ENCODE data around the gene AFF3.
"Not testable (repeated sequence)": the region's sequence is repeated elsewhere in the genome, so short reads cannot be mapped to it uniquely, and the experiment has no call there.

The AFF3 gene

DNA sequence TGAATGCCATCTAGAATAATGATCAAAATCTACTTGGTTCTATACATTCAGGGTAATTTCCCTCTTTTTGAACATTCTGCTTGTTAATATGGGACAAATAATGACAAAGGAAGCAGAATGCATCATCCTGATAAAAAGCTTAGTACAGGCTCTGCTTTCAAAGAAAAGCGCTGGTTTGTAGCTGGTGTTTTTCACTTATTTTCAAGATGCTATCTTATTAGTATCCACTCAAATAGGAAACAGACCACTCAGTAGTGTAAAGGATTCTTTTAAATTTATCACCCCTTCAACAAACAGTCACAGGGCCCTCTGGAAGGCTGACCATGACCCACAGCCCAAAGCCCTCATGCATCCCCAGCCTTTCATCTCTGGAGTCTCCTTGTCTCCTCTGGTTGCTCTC is 18.0 kb upstream of the AFF3 start:
- Histone ChIP-seq H3K36me3 (no peaks in the 10 kb centered on the region), H3K27me3 (no peaks in the 10 kb centered on the region), H3K9me3 (no peaks in the 10 kb centered on the region), H3K4me1 (no peaks in the 10 kb centered on the region), H3K4me3 (ENCODE audit: low read depth, low read length) (no peak overlapping the region)
- DNase-seq, result no peak
- TF ChIP-seq, protein P1, sequence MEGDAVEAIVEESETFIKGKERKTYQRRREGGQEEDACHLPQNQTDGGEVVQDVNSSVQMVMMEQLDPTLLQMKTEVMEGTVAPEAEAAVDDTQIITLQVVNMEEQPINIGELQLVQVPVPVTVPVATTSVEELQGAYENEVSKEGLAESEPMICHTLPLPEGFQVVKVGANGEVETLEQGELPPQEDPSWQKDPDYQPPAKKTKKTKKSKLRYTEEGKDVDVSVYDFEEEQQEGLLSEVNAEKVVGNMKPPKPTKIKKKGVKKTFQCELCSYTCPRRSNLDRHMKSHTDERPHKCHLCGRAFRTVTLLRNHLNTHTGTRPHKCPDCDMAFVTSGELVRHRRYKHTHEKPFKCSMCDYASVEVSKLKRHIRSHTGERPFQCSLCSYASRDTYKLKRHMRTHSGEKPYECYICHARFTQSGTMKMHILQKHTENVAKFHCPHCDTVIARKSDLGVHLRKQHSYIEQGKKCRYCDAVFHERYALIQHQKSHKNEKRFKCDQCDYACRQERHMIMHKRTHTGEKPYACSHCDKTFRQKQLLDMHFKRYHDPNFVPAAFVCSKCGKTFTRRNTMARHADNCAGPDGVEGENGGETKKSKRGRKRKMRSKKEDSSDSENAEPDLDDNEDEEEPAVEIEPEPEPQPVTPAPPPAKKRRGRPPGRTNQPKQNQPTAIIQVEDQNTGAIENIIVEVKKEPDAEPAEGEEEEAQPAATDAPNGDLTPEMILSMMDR (IDR thresholded peaks at IDR 0.05; ENCODE audit: low read depth, low read length), result no peak

DNA sequence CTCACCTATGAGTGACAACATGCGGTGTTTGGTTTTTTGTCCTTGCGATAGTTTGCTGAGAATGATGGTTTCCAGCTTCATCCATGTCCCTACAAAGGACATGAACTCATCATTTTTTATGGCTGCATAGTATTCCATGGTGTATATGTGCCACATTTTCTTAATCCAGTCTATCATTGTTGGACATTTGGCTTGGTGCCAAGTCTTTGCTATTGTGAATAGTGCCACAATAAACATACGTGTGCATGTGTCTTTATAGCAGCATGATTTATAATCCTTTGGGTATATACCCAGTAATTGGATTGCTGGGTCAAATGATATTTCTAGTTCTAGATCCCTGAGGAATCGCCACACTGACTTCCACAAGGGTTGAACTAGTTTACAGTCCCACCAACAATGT is 9.4 kb upstream of the AFF3 start:
- H3K4me1 ChIP-seq; H3K9me3 ChIP-seq; DNase-seq; H3K36me3 ChIP-seq; H3K27me3 ChIP-seq; H3K4me3 ChIP-seq (ENCODE audit: low read depth, low read length): not testable (repeated sequence)

DNA sequence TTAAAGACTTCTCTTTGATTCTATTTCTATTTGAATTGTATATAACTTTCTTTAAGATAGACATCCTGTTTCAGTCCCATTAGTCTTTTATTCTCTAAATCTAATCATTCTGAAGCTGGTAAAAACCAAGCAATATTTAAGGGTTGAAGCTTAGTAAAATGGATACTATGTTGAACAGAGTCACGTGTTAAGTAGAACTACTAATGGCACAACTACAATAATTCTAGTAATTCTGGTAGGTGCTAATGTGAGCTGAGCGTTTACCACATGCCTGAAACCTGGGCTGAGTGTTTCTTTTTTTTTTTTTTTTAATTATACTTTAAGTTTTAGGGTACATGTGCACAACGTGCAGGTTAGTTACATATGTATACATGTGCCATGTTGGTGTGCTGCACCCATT is 8.9 kb upstream of the AFF3 start:
- Histone ChIP-seq H3K27me3 (no peaks in the 10 kb centered on the region), H3K36me3 (no peaks in the 10 kb centered on the region), H3K4me3 (ENCODE audit: low read depth, low read length) (no peak overlapping the region), H3K4me1 (no peaks in the 10 kb centered on the region), H3K9me3 (no peaks in the 10 kb centered on the region)
- TF ChIP-seq, protein P1 (IDR thresholded peaks at IDR 0.05; ENCODE audit: low read depth, low read length), result no peak
- DNase-seq, result no peak

DNA sequence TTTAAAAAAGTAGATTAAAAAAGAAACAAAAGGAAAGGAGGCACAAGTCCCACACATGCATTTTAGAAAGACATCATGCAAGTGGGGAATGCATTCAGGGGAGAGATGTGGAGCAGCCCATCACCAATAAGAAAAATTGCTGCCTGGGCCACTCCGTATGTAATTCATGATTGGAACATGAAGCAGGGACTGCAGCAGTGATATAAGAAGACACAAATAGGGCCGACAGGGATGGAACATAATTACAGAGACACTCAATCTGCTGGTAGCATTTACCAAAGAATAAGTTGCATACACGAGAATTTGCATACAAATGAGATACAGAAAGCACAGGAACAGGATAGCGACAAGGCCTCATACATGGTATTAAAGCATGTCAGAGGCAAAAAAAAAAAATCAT is 6.5 kb upstream of the AFF3 start:
- no peaks in the 10 kb centered on the region for H3K36me3 ChIP-seq
- DNase-seq, result no peak
- no peaks in the 10 kb centered on the region for H3K9me3 ChIP-seq
- no peaks in the 10 kb centered on the region for H3K4me1 ChIP-seq
- TF ChIP-seq, protein P1 (IDR thresholded peaks at IDR 0.05; ENCODE audit: low read depth, low read length), result no peak
- H3K4me3 ChIP-seq (ENCODE audit: low read depth, low read length), result no peak overlapping the region
- no peaks in the 10 kb centered on the region for H3K27me3 ChIP-seq

DNA sequence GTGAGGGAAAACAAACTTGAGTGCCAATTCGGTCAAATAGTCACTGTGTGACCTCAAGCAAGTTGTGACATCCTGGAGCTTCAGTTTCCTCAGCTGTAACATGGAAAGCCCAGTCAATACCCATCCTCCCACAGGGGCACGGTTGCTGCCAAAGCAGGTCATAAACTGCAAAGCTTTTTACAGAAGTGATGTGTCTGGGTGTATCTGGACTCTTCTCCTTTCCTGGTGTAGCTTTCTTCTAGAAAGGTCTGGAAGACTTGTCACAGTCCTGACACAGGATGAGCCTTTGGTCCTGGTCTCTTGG is 4.2 kb upstream of the AFF3 start:
- Histone ChIP-seq H3K4me1 (no peaks in the 10 kb centered on the region), H3K9me3 (no peaks in the 10 kb centered on the region), H3K4me3 (ENCODE audit: low read depth, low read length) (no peak overlapping the region), H3K36me3 (no peaks in the 10 kb centered on the region), H3K27me3 (no peaks in the 10 kb centered on the region)
- TF ChIP-seq, protein P1 (IDR thresholded peaks at IDR 0.05; ENCODE audit: low read depth, low read length), result no peak
- DNase-seq, result no peak

DNA sequence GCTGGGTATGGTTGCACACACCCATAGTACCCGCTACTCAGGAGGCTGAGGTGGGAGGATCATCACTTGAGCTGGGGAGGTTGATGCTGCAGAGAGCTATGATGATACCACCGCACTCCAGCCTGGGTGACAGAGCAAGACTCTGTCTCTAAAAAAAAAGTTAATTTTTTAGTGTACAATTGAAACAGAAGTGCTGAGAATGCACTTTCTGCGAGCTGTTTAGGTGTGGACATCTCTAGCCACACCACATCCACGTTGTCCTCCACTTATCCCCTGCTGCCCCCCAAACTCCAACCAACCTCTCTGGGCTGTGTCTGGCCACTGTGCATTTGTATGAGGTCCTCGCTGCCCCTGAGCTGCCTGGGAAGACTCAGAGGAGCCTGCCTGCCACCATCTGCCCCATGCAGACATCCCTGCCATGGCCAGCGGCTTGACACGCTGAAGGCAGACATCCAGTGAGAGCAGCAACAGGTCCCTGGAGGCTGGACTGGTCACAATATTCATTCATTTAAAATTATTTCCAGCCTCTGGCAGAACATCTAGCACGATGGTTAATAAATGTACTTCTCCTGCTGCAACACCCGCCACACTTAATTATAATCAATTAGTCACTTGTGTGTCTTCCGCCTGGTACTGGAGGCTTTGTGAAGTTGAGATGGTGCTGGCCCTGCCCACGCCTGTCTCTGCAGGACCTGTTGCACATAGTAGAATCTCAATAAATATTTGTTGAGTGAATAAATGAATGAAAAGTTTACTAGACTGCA is 3.7 kb upstream of the AFF3 start:
- TF ChIP-seq, protein P1 (IDR thresholded peaks at IDR 0.05; ENCODE audit: low read depth, low read length), result no peak
- Histone ChIP-seq H3K36me3 (no peaks in the 10 kb centered on the region), H3K9me3 (no peaks in the 10 kb centered on the region), H3K4me1 (no peaks in the 10 kb centered on the region), H3K27me3 (no peaks in the 10 kb centered on the region), H3K4me3 (ENCODE audit: low read depth, low read length) (no peak overlapping the region)
- DNase-seq, result no peak

DNA sequence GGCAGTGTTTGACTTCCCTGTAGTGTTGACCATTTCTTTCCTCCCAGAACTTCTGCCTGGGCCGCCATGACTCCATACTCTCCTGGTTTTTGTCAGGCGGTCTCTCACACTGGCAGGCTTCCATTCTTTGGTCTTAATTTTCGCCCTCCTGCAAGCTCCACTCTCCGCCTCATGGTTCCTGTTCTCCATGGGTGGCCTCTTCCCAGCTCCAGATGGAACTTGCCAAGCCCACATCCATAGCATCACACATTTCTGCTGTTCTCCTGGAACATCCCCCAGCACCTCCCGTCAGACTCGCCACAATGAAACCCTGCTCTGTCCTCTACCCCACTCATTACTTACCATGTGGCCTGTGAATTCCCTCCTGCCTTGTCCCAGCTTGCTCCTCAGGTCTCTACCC is 896 bp upstream of the AFF3 start:
- no peak for DNase-seq
- TF ChIP-seq, protein P1 (IDR thresholded peaks at IDR 0.05; ENCODE audit: low read depth, low read length), result no peak
- H3K27me3 ChIP-seq, result no peaks in the 10 kb centered on the region
- H3K9me3 ChIP-seq, result no peaks in the 10 kb centered on the region
- H3K4me1 ChIP-seq, result 0 out of 2 replicates have a peak, but pooled peaks cover 6% of the 10 kb centered on the region
- H3K4me3 ChIP-seq (ENCODE audit: low read depth, low read length), result no peak overlapping the region
- no peaks in the 10 kb centered on the region for H3K36me3 ChIP-seq
